HFF-Myc (cell line): ENCODE data around the gene TTC9.

Experiments
- DNase-seq: peaks from one replicate; pipeline ENCODE4 v3.0.0-alpha.2; 2011; ENCODE audit warnings: low read depth; ENCODE audit errors: extremely low read depth
- H3K4me3 ChIP-seq: replicated peaks from 2 replicates; pipeline ENCODE4 v1.5.1; 2011; ENCODE audit warnings: low read depth, mild to moderate bottlenecking, control low read depth, low read length
- TF ChIP-seq, protein P1 (sequence below): IDR thresholded peaks from 2 replicates; pipeline ENCODE4 v1.5.1; 2012; ENCODE audit warnings: mild to moderate bottlenecking, low read depth, low read length, control low read depth; ENCODE audit errors: missing control alignments

TTC9 gene

DNA sequence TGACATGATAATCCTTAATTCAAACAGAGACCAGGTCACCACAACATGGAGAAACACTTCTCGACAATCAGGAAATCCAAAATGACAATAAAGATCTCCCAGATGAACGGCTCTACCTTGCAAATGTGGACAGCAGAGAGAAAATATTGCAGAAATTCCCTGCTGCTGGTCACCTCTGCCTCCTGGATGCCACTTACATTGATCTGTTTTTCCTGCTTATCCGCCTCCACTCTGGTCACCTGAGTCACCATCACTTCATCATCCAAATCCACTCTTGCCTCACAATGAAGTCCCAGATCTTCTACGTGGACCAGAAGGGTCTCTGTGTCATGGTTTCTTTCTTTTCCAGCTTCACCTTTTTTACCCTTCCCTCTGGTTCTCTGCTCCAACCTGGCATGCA is 21.1 kb downstream of the TTC9 start:
- no peak for DNase-seq
- TF ChIP-seq, protein P1, sequence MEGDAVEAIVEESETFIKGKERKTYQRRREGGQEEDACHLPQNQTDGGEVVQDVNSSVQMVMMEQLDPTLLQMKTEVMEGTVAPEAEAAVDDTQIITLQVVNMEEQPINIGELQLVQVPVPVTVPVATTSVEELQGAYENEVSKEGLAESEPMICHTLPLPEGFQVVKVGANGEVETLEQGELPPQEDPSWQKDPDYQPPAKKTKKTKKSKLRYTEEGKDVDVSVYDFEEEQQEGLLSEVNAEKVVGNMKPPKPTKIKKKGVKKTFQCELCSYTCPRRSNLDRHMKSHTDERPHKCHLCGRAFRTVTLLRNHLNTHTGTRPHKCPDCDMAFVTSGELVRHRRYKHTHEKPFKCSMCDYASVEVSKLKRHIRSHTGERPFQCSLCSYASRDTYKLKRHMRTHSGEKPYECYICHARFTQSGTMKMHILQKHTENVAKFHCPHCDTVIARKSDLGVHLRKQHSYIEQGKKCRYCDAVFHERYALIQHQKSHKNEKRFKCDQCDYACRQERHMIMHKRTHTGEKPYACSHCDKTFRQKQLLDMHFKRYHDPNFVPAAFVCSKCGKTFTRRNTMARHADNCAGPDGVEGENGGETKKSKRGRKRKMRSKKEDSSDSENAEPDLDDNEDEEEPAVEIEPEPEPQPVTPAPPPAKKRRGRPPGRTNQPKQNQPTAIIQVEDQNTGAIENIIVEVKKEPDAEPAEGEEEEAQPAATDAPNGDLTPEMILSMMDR, result no peak
- no peak overlapping the region for H3K4me3 ChIP-seq

DNA sequence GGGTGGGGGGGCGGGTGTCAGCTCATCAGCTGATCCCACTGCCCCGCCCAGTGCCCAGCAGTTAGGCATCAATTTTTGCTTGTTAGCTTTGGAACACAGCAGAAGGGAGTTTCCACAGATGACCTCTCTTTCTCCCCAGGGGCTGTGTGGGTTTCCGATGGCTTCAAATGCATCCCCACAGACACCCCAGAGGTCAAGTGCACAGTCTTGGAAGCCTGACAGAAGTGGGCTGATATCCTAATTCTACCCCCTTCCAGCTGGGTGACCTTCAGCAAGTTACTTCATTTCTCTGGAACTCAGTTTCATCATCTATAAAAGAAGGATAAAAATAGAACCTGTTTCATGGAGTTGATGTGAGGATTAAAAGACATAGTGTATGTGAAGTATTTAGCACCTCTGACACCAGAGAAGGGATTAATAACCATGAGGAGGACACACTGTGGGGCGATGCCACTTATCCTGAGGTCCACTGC is 22.0 kb downstream of the TTC9 start:
- no peak overlapping the region for H3K4me3 ChIP-seq
- DNase-seq, result no peak
- TF ChIP-seq, protein P1, result no peak

GRCh38 chr14:70664698-70665447 is 23.2 kb downstream of the TTC9 start:
- no peak for DNase-seq
- no peak overlapping the region for H3K4me3 ChIP-seq

GRCh38 chr14:70665448-70666360 is 24.0 kb downstream of the TTC9 start:
- H3K4me3 ChIP-seq, result no peak overlapping the region
- no peak for DNase-seq
- TF ChIP-seq, protein P1, result no peak

More at GRCh38 chr14:70664698-70665447, 23.2 kb downstream of the TTC9 start:
- TF ChIP-seq, protein P1, result no peak

GRCh38 chr14:70666361-70666686 is 24.6 kb downstream of the TTC9 start:
- no peak overlapping the region for H3K4me3 ChIP-seq
- DNase-seq, result no peak
- TF ChIP-seq, protein P1, result no peak

- no peak overlapping the region for H3K4me3 ChIP-seq
- TF ChIP-seq, protein P1, result no peak
- no peak for DNase-seq
These were observed 29.4 kb downstream of the TTC9 start for GRCh38 chr14:70670992-70671651.
